ENCODE data around the gene PARD3.

PARD3 gene

GRCh38 chr10:34420795-34421194, 394.3 kb downstream of the PARD3 start:
- no peak overlapping the region for H3K4me2 ChIP-seq
- H3K27ac ChIP-seq: no peak overlapping the region

GRCh38 chr10:34420273-34420672, 394.8 kb downstream of the PARD3 start:
- Histone ChIP-seq H3K79me2 (ENCODE audit: insufficient read depth, low read depth) (no peaks in the 10 kb centered on the region), H4K20me1 (ENCODE audit: insufficient read depth) (no peaks in the 10 kb centered on the region), H3K27me3 (ENCODE audit: insufficient read depth, low read depth) (no peaks in the 10 kb centered on the region), H3K36me3 (ENCODE audit: insufficient read depth) (no peaks in the 10 kb centered on the region), H3K27ac (no peak overlapping the region), H3K4me1 (ENCODE audit: low read depth, poor library complexity, severe bottlenecking) (no peaks in the 10 kb centered on the region), H3K4me3 (IDR thresholded peaks at IDR 0.05; ENCODE audit: insufficient read depth, low read depth, low read length) (no peak overlapping the region), H3K4me2 (no peak overlapping the region), H2AFZ (ENCODE audit: low read depth) (no peak overlapping the region), H3K9ac (no peak overlapping the region)
- TF ChIP-seq CTCF (conservative IDR thresholded peaks at IDR 0.05; ENCODE audit: low read depth, low read length): no peak

More at GRCh38 chr10:34420795-34421194, 394.3 kb downstream of the PARD3 start:
- no peaks in the 10 kb centered on the region for H4K20me1 ChIP-seq (ENCODE audit: insufficient read depth)
- no peak overlapping the region for H3K9ac ChIP-seq
- no peaks in the 10 kb centered on the region for H3K79me2 ChIP-seq (ENCODE audit: insufficient read depth, low read depth)
- no peak overlapping the region for H3K4me3 ChIP-seq (IDR thresholded peaks at IDR 0.05; ENCODE audit: insufficient read depth, low read depth, low read length)
- H3K4me1 ChIP-seq (ENCODE audit: low read depth, poor library complexity, severe bottlenecking): no peaks in the 10 kb centered on the region
- H2AFZ ChIP-seq (ENCODE audit: low read depth): no peak overlapping the region
- TF ChIP-seq CTCF (conservative IDR thresholded peaks at IDR 0.05; ENCODE audit: low read depth, low read length): no peak
- H3K27me3 ChIP-seq (ENCODE audit: insufficient read depth, low read depth): no peaks in the 10 kb centered on the region
- no peaks in the 10 kb centered on the region for H3K36me3 ChIP-seq (ENCODE audit: insufficient read depth)

- Histone ChIP-seq H3K36me3 (ENCODE audit: insufficient read depth) (no peaks in the 10 kb centered on the region), H3K4me3 (IDR thresholded peaks at IDR 0.05; ENCODE audit: insufficient read depth, low read depth, low read length) (no peak overlapping the region), H3K4me1 (ENCODE audit: low read depth, poor library complexity, severe bottlenecking) (no peaks in the 10 kb centered on the region), H3K9ac (no peak overlapping the region), H2AFZ (ENCODE audit: low read depth) (no peak overlapping the region), H3K27ac (no peak overlapping the region), H3K79me2 (ENCODE audit: insufficient read depth, low read depth) (no peaks in the 10 kb centered on the region), H4K20me1 (ENCODE audit: insufficient read depth) (no peaks in the 10 kb centered on the region), H3K27me3 (ENCODE audit: insufficient read depth, low read depth) (no peaks in the 10 kb centered on the region), H3K4me2 (no peak overlapping the region)
- TF ChIP-seq CTCF (conservative IDR thresholded peaks at IDR 0.05; ENCODE audit: low read depth, low read length): no peak
Measured at GRCh38 chr10:34415039-34415438, 400.1 kb downstream of the PARD3 start.

GRCh38 chr10:34413756-34414587, 401.1 kb downstream of the PARD3 start:
- H3K79me2 ChIP-seq (ENCODE audit: insufficient read depth, low read depth): no peaks in the 10 kb centered on the region
- no peak overlapping the region for H3K4me2 ChIP-seq
- no peak overlapping the region for H3K9ac ChIP-seq
- H2AFZ ChIP-seq (ENCODE audit: low read depth): no peak overlapping the region
- no peak overlapping the region for H3K27ac ChIP-seq
- no peaks in the 10 kb centered on the region for H3K4me1 ChIP-seq (ENCODE audit: low read depth, poor library complexity, severe bottlenecking)
- no peaks in the 10 kb centered on the region for H3K36me3 ChIP-seq (ENCODE audit: insufficient read depth)
- H3K27me3 ChIP-seq (ENCODE audit: insufficient read depth, low read depth): no peaks in the 10 kb centered on the region
- H4K20me1 ChIP-seq (ENCODE audit: insufficient read depth): no peaks in the 10 kb centered on the region
- H3K4me3 ChIP-seq (IDR thresholded peaks at IDR 0.05; ENCODE audit: insufficient read depth, low read depth, low read length): no peak overlapping the region
- TF ChIP-seq CTCF (conservative IDR thresholded peaks at IDR 0.05; ENCODE audit: low read depth, low read length): no peak

Data from KMS-11 (cell line).